Mesodermal cell (in vitro differentiated cells): ENCODE data around the gene EBF4.

Source experiments
- H3K27ac ChIP-seq: 2 replicates; pipeline ENCODE4 v1.7.0; 2013; ENCODE audit warnings: mild to moderate bottlenecking, low read depth, low read length, moderate library complexity; ENCODE audit not compliant: severe bottlenecking
- H3K36me3 ChIP-seq: 2 replicates; pipeline ENCODE4 v1.7.1; 2013; ENCODE audit warnings: mild to moderate bottlenecking, low read length, moderate library complexity; ENCODE audit not compliant: control insufficient read depth, insufficient read depth
- H3K4me1 ChIP-seq: one replicate; pipeline ENCODE4 v1.7.1; 2013; ENCODE audit warnings: mild to moderate bottlenecking, low read length; ENCODE audit not compliant: insufficient read depth, control insufficient read depth, poor library complexity, severe bottlenecking
- H3K4me3 ChIP-seq: 2 replicates; pipeline ENCODE4 v1.7.0; 2013; ENCODE audit warnings: low read length, control low read depth, mild to moderate bottlenecking; ENCODE audit not compliant: insufficient read depth, poor library complexity, severe bottlenecking; ENCODE audit errors: extremely low read depth
- H3K9me3 ChIP-seq: 2 replicates; pipeline ENCODE4 v1.7.1; 2013; ENCODE audit warnings: mild to moderate bottlenecking, low read length, moderate library complexity; ENCODE audit not compliant: control insufficient read depth
- WGBS, 2 experiments: methylation state at CpG; one replicate each; pipeline ENCODE4 v1.1.5; 2013; ENCODE audit warnings: missing lambda C conversion rate in 2 of 2; ENCODE audit not compliant: insufficient coverage in 2 of 2; 5-methylcytosine and 5-hydroxymethylcytosine counted together

Gene EBF4

GRCh38 chr20:2798095-2798805 lies 105.7 kb downstream of the EBF4 start:
- Histone ChIP-seq H3K4me3 (no peak overlapping the region), H3K27ac (no peak overlapping the region), H3K9me3 (no peaks in the 10 kb centered on the region), H3K4me1 (peaks cover 7% of the 10 kb centered on the region), H3K36me3 (peaks cover 43% of the 10 kb centered on the region)
- WGBS, 2 experiments: 90 to 92% methylated on average over 18 to 19 of the region's 19 CpGs

- H3K4me3 ChIP-seq: no peak overlapping the region
Measured at GRCh38 chr20:2798814-2799213, 106.2 kb downstream of the EBF4 start.

GRCh38 chr20:2799271-2799670 lies 106.7 kb downstream of the EBF4 start:
- Histone ChIP-seq H3K36me3 (peaks cover 43% of the 10 kb centered on the region), H3K4me3 (peak overlapping the region; percentile 71), H3K27ac (peak overlapping the region; percentile 51), H3K4me1 (peaks cover 7% of the 10 kb centered on the region), H3K9me3 (no peaks in the 10 kb centered on the region)
- 42 to 43% methylated on average over 9 of the region's 9 CpGs for WGBS, 2 experiments

More at GRCh38 chr20:2798814-2799213, 106.2 kb downstream of the EBF4 start:
- Histone ChIP-seq H3K27ac (no peak overlapping the region), H3K36me3 (peaks cover 43% of the 10 kb centered on the region), H3K9me3 (no peaks in the 10 kb centered on the region), H3K4me1 (peaks cover 7% of the 10 kb centered on the region)
- 57 to 83% methylated on average over 5 of the region's 6 CpGs for WGBS, 2 experiments

- H3K4me3 ChIP-seq: peak overlapping the region; percentile 71
- peak overlapping the region; percentile 51 for H3K27ac ChIP-seq
- peaks cover 7% of the 10 kb centered on the region for H3K4me1 ChIP-seq
- 2 to 3% methylated on average over 51 to 60 of the region's 61 CpGs for WGBS, 2 experiments
- no peaks in the 10 kb centered on the region for H3K9me3 ChIP-seq
- peaks cover 39% of the 10 kb centered on the region for H3K36me3 ChIP-seq
Measured at GRCh38 chr20:2799688-2800520, 107.3 kb downstream of the EBF4 start.

- H3K9me3 ChIP-seq: no peaks in the 10 kb centered on the region
- WGBS, 2 experiments: 1 to 2% methylated on average over 33 to 36 of the region's 52 CpGs
- H3K36me3 ChIP-seq: peaks cover 31% of the 10 kb centered on the region
- H3K4me1 ChIP-seq: peaks cover 7% of the 10 kb centered on the region
- H3K27ac ChIP-seq: peak within 1 kb of the TSS; percentile 51
- H3K4me3 ChIP-seq: peak within 1 kb of the TSS; percentile 71
Measured at GRCh38 chr20:2800521-2801285, 108.1 kb downstream of the EBF4 start, which contains the start of gene CPXM1. TSS of gene CPXM1 (minus strand) at chr20:2800627. CDS start at chr20:2800572, 55 bp downstream.

GRCh38 chr20:2801286-2801728 lies 108.7 kb downstream of the EBF4 start:
- Histone ChIP-seq H3K4me1 (peaks cover 7% of the 10 kb centered on the region), H3K36me3 (peaks cover 25% of the 10 kb centered on the region), H3K4me3 (peak overlapping the region; percentile 71), H3K27ac (no peak overlapping the region), H3K9me3 (no peaks in the 10 kb centered on the region)
- 18 to 22% methylated on average over 12 to 13 of the region's 13 CpGs for WGBS, 2 experiments

GRCh38 chr20:2804041-2804828 lies 111.7 kb downstream of the EBF4 start:
- no peaks in the 10 kb centered on the region for H3K9me3 ChIP-seq
- H3K4me1 ChIP-seq: peaks cover 7% of the 10 kb centered on the region
- no peak overlapping the region for H3K4me3 ChIP-seq
- H3K27ac ChIP-seq: no peak overlapping the region
- no peaks in the 10 kb centered on the region for H3K36me3 ChIP-seq
- WGBS, 2 experiments: 66 to 68% methylated on average over 15 of the region's 16 CpGs

GRCh38 chr20:2804852-2805688 lies 112.5 kb downstream of the EBF4 start:
- no peaks in the 10 kb centered on the region for H3K36me3 ChIP-seq
- H3K4me1 ChIP-seq: peaks cover 7% of the 10 kb centered on the region
- 39 to 54% methylated on average over 31 to 42 of the region's 49 CpGs for WGBS, 2 experiments
- no peak overlapping the region for H3K4me3 ChIP-seq
- H3K9me3 ChIP-seq: no peaks in the 10 kb centered on the region
- no peak overlapping the region for H3K27ac ChIP-seq

GRCh38 chr20:2805689-2806350 lies 113.2 kb downstream of the EBF4 start:
- no peak overlapping the region for H3K27ac ChIP-seq
- 47 to 60% methylated on average over 10 to 11 of the region's 22 CpGs for WGBS, 2 experiments
- H3K36me3 ChIP-seq: no peaks in the 10 kb centered on the region
- H3K9me3 ChIP-seq: no peaks in the 10 kb centered on the region
- peaks cover 7% of the 10 kb centered on the region for H3K4me1 ChIP-seq
- no peak overlapping the region for H3K4me3 ChIP-seq
